ENCODE results near the gene PJA1. TPM values are rescaled to one million over a fixed set of nuclear protein-coding genes. Genes with fewer than 3 reads are reported as not detected.

PJA1 gene
- total and polyA plus RNA-seq, 2 experiments from 2014 or later = 49.1 to 57.0 TPM

DNA sequence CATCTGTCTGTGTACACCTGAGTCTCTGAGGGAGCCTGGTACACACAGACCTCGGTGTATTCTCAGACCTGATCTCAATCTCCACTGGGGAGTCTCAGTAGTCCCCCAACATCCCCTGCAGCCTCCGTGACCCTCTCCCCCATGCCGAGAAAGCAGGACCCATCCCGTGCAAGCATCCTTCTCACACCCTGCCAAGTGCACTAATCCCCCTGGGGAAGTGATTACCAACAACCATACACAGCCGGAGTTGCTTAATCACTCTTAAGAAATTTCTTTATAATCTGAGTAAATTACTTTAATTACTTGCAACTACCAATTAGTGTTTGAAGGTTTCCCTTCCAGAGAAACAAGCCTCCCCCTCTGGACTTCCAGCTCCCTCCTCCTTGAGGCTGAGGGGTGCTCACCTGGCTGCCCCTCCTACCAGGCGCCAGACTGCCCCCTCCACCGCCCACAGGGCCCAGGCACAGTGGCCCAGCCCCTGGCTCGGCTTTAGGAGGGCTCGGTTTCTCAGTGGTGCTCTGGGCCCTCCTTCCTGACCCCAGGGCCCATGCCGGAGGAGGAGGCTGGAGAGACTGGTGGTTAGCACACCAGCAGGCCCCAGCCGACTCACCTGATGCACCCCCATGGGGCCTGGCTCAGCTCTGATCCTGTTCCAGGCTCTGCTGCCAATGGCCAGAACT lies 43.8 kb downstream of the PJA1 start:
- no peaks in the 10 kb centered on the region for H3K4me1 ChIP-seq (ENCODE audit: insufficient read depth)
- no peak for DNase-seq (ENCODE audit: low spot score)
- H3K36me3 ChIP-seq (replicated peaks; ENCODE audit: insufficient read depth, low read depth) = no peaks in the 10 kb centered on the region
- no peaks in the 10 kb centered on the region for H3K9me2 ChIP-seq (replicated peaks; ENCODE audit: insufficient read depth)
- no peak overlapping the region for H3K27ac ChIP-seq
- no peaks in the 10 kb centered on the region for H3K9me3 ChIP-seq (ENCODE audit: low read depth)
- TF ChIP-seq EZH2phosphoT487 (IDR thresholded peaks at IDR 0.05; ENCODE audit: low read depth, severe bottlenecking, unreplicated experiment) (no peak), EZH2 (IDR thresholded peaks at IDR 0.05; ENCODE audit: borderline replicate concordance) (no peak)
- TF ChIP-seq, protein P1, sequence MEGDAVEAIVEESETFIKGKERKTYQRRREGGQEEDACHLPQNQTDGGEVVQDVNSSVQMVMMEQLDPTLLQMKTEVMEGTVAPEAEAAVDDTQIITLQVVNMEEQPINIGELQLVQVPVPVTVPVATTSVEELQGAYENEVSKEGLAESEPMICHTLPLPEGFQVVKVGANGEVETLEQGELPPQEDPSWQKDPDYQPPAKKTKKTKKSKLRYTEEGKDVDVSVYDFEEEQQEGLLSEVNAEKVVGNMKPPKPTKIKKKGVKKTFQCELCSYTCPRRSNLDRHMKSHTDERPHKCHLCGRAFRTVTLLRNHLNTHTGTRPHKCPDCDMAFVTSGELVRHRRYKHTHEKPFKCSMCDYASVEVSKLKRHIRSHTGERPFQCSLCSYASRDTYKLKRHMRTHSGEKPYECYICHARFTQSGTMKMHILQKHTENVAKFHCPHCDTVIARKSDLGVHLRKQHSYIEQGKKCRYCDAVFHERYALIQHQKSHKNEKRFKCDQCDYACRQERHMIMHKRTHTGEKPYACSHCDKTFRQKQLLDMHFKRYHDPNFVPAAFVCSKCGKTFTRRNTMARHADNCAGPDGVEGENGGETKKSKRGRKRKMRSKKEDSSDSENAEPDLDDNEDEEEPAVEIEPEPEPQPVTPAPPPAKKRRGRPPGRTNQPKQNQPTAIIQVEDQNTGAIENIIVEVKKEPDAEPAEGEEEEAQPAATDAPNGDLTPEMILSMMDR (IDR thresholded peaks at IDR 0.05; ENCODE audit: poor library complexity) = no peak
- H3K4me2 ChIP-seq = no peak overlapping the region
- H3K79me2 ChIP-seq = no peaks in the 10 kb centered on the region
- no peak overlapping the region for H3K4me3 ChIP-seq
- no peak overlapping the region for H2AFZ ChIP-seq
- no peaks in the 10 kb centered on the region for H3K27me3 ChIP-seq
- 81% methylated on average over 11 of the region's 11 CpGs for WGBS (ENCODE audit: low lambda C conversion rate, missing lambda C conversion rate)
- H4K20me1 ChIP-seq (ENCODE audit: insufficient read depth, poor library complexity, severe bottlenecking) = no peaks in the 10 kb centered on the region

DNA sequence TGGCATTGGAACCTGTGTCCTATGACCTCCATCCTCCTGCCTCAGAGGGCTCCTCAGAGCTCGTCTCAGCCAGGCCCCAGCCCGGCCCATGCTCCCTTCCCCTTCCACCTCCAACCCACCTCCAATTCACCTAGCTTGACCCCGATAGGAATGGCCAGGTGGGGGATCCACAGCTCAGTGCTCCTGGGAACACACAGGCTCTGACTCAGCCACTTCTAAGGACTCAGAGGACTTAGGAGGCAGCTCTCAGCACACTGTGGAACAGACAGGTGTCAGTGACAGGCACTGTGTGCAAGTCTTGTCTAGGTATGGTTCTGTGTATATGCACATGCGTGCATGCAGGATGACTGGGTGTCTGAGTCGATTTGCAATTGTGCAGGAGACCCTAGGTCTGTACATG lies 44.8 kb downstream of the PJA1 start:
- Histone ChIP-seq H3K4me1 (ENCODE audit: insufficient read depth) (no peaks in the 10 kb centered on the region), H3K4me2 (no peak overlapping the region), H3K27ac (no peak overlapping the region), H3K79me2 (no peaks in the 10 kb centered on the region), H3K27me3 (no peaks in the 10 kb centered on the region), H3K9me3 (ENCODE audit: low read depth) (no peaks in the 10 kb centered on the region), H3K9me2 (replicated peaks; ENCODE audit: insufficient read depth) (no peaks in the 10 kb centered on the region), H4K20me1 (ENCODE audit: insufficient read depth, poor library complexity, severe bottlenecking) (no peaks in the 10 kb centered on the region), H3K36me3 (replicated peaks; ENCODE audit: insufficient read depth, low read depth) (no peaks in the 10 kb centered on the region), H3K4me3 (no peak overlapping the region), H2AFZ (no peak overlapping the region)
- 84% methylated on average over 5 of the region's 5 CpGs for WGBS (ENCODE audit: low lambda C conversion rate, missing lambda C conversion rate)
- no peak for DNase-seq (ENCODE audit: low spot score)
- TF ChIP-seq EZH2phosphoT487 (IDR thresholded peaks at IDR 0.05; ENCODE audit: low read depth, severe bottlenecking, unreplicated experiment) (no peak), EZH2 (IDR thresholded peaks at IDR 0.05; ENCODE audit: borderline replicate concordance) (no peak)
- TF ChIP-seq, protein P1 (IDR thresholded peaks at IDR 0.05; ENCODE audit: poor library complexity) = no peak

DNA sequence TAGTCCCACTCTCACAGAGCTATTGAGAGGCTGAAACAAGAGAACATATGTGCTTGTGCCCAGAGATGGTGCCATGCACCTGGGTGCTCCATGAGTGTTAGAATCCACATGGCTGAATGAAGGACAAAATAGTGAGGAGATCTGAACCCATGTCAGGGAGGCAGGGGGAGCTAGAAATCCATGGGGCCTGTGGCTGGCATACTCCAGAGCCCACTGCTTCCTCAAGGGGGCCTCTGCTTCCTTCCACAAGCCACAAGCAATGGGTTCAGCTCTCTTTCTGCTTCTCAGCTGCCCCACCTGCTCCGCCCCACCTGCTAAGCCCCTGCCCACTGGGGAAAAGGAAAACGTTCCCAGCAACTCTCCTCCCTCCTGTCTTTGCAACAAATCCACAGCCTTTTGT lies 46.1 kb downstream of the PJA1 start:
- 66% methylated on average over 2 of the region's 2 CpGs for WGBS (ENCODE audit: low lambda C conversion rate, missing lambda C conversion rate)

More for the DNA sequence above, 46.1 kb downstream of the PJA1 start:
- H3K4me2 ChIP-seq = no peak overlapping the region
- H3K4me1 ChIP-seq (ENCODE audit: insufficient read depth) = no peaks in the 10 kb centered on the region
- no peaks in the 10 kb centered on the region for H3K9me2 ChIP-seq (replicated peaks; ENCODE audit: insufficient read depth)
- H3K27ac ChIP-seq = no peak overlapping the region
- H3K36me3 ChIP-seq (replicated peaks; ENCODE audit: insufficient read depth, low read depth) = no peaks in the 10 kb centered on the region
- no peaks in the 10 kb centered on the region for H3K9me3 ChIP-seq (ENCODE audit: low read depth)
- no peak overlapping the region for H3K4me3 ChIP-seq
- DNase-seq (ENCODE audit: low spot score) = no peak
- no peaks in the 10 kb centered on the region for H3K27me3 ChIP-seq
- no peaks in the 10 kb centered on the region for H3K79me2 ChIP-seq
- TF ChIP-seq EZH2phosphoT487 (IDR thresholded peaks at IDR 0.05; ENCODE audit: low read depth, severe bottlenecking, unreplicated experiment) = no peak
- TF ChIP-seq, protein P1 (IDR thresholded peaks at IDR 0.05; ENCODE audit: poor library complexity) = no peak
- H2AFZ ChIP-seq = no peak overlapping the region
- no peaks in the 10 kb centered on the region for H4K20me1 ChIP-seq (ENCODE audit: insufficient read depth, poor library complexity, severe bottlenecking)
